H1 (cell line): ENCODE data around the gene TECRL. TPM values are rescaled to one million over a fixed set of nuclear protein-coding genes. Genes with fewer than 3 reads are reported as not detected.

Experiments
- PHF8 ChIP-seq: fragments of 200-600 bp; sonication (generic); conservative IDR thresholded peaks from 2 replicates; pipeline ENCODE4 v1.7.1; 2012; ENCODE audit warnings: low read depth, mild to moderate bottlenecking, inconsistent platforms, low read length, moderate library complexity
- polyA plus RNA-seq, 7 experiments: library from polyadenylated mRNA; depleted of rRNA in 3 of 7; stranded (reverse) in 5 of 7; unstranded in 2 of 7; fragments of >200 nt in 5 of 7; fragments of 200-250 nt in 2 of 7; gene quantifications; 1 replicate in 5 of 7; 2 replicates in 1 of 7; 4 replicates in 1 of 7; pipeline versions ENCODE4 v1.2.1 to v1.2.3, GENCODE V29; 2011 to 2013; ENCODE audit warnings: missing spikeins in 2 of 7, mixed read lengths in 2 of 7
- total RNA-seq: library from RNA; stranded (reverse); fragmentation: NEBNext Ultra II Directional; extraction: Animal tissue kit (Norgen Biotek cat#: 25700); gene quantifications from 2 replicates; pipeline ENCODE4 v1.2.1, GENCODE V29; 2021
- TF ChIP-seq, protein P1 (sequence below): IDR thresholded peaks from 2 replicates; pipeline ENCODE4 v1.6.1; 2012; ENCODE audit warnings: inconsistent platforms

Gene TECRL
- total and polyA plus RNA-seq, 2 of the 8 experiments (the other 6 are each of a cell fraction or from before 2014, with no cell fraction given), result not detected

DNA sequence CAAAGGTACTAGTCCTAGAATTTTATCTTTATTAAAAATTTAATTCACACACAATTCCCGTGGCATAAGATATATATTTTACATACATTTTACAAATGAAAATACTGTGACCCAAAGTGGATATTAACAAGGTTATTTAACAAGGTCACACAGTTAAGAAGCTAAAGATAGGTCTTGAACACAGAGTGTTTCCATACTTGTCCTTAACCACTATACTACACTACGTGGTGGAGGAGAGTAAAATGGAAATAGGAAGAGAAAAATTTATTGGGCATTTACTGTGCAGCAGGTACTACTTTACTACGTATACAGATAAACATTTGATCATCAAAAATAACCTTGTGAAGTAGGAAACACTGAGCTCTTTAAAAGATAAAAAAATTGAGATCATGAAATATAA lies 14.8 kb downstream of the TECRL start (continued):
- TF ChIP-seq, protein P1, sequence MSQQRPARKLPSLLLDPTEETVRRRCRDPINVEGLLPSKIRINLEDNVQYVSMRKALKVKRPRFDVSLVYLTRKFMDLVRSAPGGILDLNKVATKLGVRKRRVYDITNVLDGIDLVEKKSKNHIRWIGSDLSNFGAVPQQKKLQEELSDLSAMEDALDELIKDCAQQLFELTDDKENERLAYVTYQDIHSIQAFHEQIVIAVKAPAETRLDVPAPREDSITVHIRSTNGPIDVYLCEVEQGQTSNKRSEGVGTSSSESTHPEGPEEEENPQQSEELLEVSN, result no peak
- no peak for TF ChIP-seq PHF8
